ENCODE data around the gene SF3B1.

DNA sequence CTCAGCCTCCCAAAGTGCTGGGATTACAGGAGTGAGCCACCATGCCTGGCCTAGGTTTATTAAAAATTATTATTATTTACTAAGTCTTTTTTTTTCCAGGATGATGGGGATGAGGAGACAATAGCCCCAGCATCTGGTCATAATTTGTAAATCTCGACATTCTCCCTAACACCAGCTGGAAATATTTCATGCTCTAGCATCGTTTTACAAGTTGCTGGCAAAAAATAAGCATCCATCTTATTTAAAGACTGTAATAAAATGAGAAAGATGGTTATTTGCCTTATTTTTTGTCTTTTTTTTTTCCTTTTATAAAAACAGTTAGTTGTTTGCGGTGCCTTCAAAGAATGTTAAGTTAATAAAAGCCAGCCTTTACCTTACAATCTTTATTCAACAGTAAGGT, 56.7 kb downstream of the SF3B1 start:
- TF ChIP-seq EZH2 (IDR thresholded peaks at IDR 0.05; ENCODE audit: borderline replicate concordance, insufficient read depth, low read depth, low read length, poor library complexity, severe bottlenecking) = no peak
- TF ChIP-seq, protein P1, sequence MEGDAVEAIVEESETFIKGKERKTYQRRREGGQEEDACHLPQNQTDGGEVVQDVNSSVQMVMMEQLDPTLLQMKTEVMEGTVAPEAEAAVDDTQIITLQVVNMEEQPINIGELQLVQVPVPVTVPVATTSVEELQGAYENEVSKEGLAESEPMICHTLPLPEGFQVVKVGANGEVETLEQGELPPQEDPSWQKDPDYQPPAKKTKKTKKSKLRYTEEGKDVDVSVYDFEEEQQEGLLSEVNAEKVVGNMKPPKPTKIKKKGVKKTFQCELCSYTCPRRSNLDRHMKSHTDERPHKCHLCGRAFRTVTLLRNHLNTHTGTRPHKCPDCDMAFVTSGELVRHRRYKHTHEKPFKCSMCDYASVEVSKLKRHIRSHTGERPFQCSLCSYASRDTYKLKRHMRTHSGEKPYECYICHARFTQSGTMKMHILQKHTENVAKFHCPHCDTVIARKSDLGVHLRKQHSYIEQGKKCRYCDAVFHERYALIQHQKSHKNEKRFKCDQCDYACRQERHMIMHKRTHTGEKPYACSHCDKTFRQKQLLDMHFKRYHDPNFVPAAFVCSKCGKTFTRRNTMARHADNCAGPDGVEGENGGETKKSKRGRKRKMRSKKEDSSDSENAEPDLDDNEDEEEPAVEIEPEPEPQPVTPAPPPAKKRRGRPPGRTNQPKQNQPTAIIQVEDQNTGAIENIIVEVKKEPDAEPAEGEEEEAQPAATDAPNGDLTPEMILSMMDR (IDR thresholded peaks at IDR 0.05) = no peak
